GM12874 (cell line): Measurements from ENCODE around the gene STRIP2.

Experiments used
- TF ChIP-seq, protein P1 (sequence below): IDR thresholded peaks from 2 replicates; pipeline ENCODE4 v1.5.1; 2011; ENCODE audit warnings: low read depth, mild to moderate bottlenecking, control low read depth, low read length, moderate library complexity; ENCODE audit not compliant: insufficient read depth

The STRIP2 gene

DNA sequence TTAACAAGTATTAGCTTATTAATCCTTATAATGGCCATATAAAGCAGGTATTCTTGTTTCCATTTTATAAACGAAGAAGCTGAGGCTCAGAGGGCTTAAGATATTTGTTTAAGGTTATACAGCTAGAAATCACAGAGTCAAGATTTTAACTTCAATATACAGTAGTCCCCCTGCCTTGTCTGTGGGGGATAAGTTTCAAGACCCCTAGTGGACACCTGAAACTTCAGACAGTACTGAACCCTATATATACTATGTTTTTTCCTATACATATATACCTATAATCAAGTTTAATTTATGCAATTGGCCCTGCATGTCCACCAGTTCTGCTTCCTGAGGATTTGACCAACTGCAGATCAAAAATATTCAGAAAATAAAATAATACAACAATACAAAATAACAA, 44.4 kb upstream of the STRIP2 start:
- TF ChIP-seq, protein P1, sequence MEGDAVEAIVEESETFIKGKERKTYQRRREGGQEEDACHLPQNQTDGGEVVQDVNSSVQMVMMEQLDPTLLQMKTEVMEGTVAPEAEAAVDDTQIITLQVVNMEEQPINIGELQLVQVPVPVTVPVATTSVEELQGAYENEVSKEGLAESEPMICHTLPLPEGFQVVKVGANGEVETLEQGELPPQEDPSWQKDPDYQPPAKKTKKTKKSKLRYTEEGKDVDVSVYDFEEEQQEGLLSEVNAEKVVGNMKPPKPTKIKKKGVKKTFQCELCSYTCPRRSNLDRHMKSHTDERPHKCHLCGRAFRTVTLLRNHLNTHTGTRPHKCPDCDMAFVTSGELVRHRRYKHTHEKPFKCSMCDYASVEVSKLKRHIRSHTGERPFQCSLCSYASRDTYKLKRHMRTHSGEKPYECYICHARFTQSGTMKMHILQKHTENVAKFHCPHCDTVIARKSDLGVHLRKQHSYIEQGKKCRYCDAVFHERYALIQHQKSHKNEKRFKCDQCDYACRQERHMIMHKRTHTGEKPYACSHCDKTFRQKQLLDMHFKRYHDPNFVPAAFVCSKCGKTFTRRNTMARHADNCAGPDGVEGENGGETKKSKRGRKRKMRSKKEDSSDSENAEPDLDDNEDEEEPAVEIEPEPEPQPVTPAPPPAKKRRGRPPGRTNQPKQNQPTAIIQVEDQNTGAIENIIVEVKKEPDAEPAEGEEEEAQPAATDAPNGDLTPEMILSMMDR = no peak

DNA sequence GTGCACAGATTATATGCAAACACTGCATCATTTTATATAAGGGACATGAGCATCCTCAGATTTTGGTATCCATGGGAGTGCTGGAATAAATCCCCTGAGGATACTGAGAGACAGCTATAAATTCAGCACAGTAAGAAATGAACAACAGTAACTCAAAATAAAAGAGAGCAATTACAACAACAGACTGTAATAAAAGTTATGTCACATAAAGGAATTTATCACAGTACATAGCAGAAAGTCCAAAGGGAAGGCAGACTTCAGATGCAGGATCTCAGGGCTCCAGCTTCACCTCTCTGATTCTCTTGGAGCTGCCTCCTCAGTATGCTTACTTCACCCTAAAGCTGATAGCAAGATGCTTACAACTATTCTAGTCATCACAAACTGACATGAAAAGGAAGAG, 43.9 kb upstream of the STRIP2 start:
- TF ChIP-seq, protein P1 = no peak

DNA sequence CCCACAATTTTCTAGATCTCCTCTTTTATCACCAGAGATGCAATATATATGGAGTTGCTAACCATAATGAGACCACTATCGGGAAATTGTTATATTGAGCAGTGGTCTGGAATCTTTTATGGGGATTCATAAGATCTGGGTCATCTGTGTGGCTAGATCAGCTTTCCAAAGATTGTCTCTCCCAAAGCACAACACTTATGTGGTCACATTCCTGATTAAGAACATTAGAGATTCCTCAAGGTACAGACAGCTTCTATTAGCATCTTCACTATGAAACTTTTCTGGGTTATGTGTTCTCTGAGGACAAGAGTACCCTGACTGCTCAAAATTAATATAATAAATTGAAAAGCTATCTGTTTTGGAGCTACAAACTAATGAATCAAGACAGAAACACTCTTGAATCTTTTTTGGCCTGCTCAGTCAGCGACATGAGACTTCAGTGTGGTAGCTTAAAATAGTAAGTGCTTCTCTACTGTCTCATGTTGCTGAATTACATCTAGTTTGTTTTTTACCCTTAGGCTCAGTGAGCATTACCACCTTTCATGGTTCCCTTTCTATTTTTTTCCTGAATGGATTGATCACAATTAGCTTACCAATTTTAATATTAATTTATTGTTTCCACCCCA, 42.6 kb upstream of the STRIP2 start:
- TF ChIP-seq, protein P1 = no peak

DNA sequence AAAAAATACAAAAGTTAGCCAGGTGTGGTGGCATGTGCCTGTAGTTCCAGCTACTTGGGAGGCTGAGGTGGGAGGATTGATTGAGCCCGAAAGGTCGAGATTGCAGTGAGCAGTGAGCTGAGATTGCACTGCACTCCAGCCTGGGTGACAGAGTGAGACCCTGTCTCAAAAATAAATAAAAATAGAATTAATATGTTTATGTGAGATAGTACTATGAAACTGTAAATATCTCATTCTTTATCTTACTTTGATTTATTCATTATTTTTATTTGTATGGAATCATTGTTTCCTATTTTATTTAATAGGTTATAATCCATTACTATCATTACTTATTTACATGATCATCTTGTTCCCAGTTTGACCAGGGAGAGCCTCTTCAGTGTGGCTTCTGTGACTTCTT, 41.0 kb upstream of the STRIP2 start:
- TF ChIP-seq, protein P1 = no peak

DNA sequence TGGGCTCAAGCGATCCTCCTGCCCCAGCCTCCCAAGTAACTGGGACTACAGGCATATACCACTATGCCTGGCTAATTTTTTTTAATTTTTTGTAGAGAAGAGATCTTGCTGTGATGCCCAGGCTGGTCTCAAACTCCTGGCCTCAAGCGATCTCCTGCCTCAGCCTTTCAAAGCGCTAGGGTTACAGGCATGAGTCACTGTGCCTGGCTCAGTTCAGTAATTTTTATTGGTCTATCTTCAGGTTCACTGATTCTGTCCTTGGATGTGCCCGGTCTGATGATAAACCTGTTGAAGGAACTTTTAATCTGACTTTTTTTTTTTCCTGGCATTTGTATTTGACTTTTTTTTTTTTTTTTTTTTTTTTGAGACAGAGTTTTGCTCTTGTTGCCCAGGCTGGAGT, 40.1 kb upstream of the STRIP2 start:
- TF ChIP-seq, protein P1 = no peak

DNA sequence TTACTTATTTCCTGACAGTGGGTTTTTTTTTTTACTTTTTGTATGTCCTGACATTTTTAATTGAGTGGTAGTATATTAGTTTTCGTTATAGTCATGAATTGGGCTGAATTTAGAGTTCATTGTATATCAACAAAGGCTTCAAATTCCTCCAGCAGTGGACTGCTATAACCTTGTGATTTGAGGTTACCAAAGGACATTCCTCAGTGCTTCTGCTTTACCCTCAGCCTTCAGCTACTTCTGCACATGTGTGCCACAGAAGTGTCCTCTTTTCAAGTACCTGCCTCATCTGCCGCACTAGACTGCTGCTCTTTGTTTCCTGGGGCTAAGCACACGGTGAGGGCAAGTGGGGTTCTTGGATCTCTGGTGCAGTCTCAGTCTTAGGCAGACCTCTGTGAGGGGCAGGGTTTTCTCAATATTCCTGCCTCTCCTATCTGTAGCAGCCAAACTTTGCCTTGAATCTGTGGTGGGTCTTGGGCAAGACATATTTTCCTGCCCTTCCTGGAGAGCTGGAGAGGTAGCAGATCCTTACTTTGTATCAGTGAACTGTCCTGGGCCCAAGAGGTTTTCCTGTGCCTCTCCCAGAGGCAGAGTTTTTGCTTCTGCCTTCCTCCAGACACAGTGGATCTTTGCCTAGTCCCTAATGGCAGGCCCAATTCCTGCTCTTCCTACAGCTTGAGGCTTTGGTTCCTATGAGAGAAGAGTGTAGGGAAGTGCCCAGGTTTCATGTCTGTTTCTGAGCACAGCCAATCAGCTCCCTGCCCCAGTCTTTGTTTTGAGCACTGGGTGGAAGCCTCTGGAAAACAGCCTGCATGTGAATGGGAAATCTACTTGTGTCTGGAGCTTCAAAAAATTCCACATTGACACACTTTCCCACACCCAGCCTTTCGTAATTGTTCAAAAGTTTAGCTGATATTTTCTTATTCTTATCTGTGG, 39.0 kb upstream of the STRIP2 start:
- TF ChIP-seq, protein P1 = no peak

DNA sequence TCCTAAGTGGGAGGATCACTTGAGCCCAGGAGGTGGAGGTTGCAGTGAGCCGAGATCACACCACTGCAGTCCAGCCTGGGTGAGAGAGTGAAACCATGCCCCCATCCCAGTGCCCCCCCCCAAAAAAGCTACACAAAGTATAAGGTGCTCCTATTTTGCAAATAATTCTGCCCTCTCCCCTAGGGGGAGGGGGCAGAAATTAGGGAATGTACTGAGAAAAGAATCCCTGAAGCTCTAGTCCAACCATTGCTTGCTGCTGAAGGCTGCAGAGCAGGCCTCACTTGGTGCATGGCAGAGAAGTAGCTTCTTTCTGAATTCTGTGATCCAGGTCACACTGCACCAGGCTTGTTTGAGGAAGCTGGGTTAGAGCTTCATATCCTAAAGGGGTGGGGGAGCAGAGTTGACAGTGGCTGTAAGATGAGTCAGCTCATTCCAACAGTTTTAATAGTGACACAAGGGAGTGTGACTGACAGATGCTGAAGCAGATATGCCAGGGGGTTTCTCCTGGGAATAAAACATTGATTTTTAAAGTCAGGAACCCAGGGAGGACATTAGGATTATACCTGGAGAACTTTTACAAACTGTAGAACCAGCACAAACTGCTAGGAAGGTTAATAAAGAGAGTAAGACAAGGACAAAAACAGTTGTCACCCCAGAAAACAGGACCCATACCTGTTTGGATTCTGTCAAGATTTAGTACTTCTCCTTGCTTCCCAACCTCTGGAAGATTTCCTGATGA, 32.8 kb upstream of the STRIP2 start:
- TF ChIP-seq, protein P1 = no peak
